IPS DF 6.9 (cell line): ENCODE results near the gene RXRG.
A peak's percentile ranks its signal among the peaks of the same experiment; 100 is the strongest.

Experiments
- DNase-seq: peaks from one replicate; pipeline ENCODE4 v3.0.0-alpha.2; 2013; ENCODE audit warnings: low read depth, low spot score
- H3K27ac ChIP-seq: one replicate; pipeline ENCODE4 v1.5.1; 2013; ENCODE audit warnings: low read length, control low read depth
- H3K27me3 ChIP-seq: 2 replicates; pipeline ENCODE4 v1.6.1; 2013; ENCODE audit warnings: mild to moderate bottlenecking, low read length; ENCODE audit not compliant: control insufficient read depth, insufficient read depth
- H3K36me3 ChIP-seq: 2 replicates; pipeline ENCODE4 v1.6.1; 2013; ENCODE audit warnings: low read length; ENCODE audit not compliant: control insufficient read depth, insufficient read depth
- H3K4me1 ChIP-seq: 2 replicates; pipeline ENCODE4 v1.6.1; 2013; ENCODE audit warnings: low read length; ENCODE audit not compliant: control insufficient read depth, insufficient read depth
- H3K4me3 ChIP-seq: 2 replicates; pipeline ENCODE4 v1.5.1; 2013; ENCODE audit warnings: mild to moderate bottlenecking, low read length
- H3K9me3 ChIP-seq: 2 replicates; pipeline ENCODE4 v1.6.1; 2013; ENCODE audit warnings: low read length, inconsistent platforms; ENCODE audit not compliant: control insufficient read depth, insufficient read depth
- WGBS: extraction: QIAGEN DNeasy Blood & Tissue Kit; methylation state at CpG from one replicate; pipeline ENCODE4 v1.1.7; 2013; ENCODE audit warnings: mixed read lengths, missing lambda C conversion rate; ENCODE audit not compliant: insufficient read length, insufficient coverage; 5-methylcytosine and 5-hydroxymethylcytosine counted together

The RXRG gene

GRCh38 chr1:165355139-165355976 is 89.6 kb downstream of the RXRG start:
- Histone ChIP-seq H3K27me3 (peaks cover 69% of the 10 kb centered on the region), H3K36me3 (no peaks in the 10 kb centered on the region), H3K4me3 (peak overlapping the region; percentile 48; the same call in 1 of the 2 replicates), H3K9me3 (no peaks in the 10 kb centered on the region), H3K4me1 (peaks cover 9% of the 10 kb centered on the region), H3K27ac (no peak overlapping the region)
- WGBS: no CpG with 5 or more reads among the region's 53 CpGs
- no peak for DNase-seq

GRCh38 chr1:165354739-165355138 is 90.2 kb downstream of the RXRG start:
- Histone ChIP-seq H3K9me3 (no peaks in the 10 kb centered on the region), H3K27ac (no peak overlapping the region), H3K4me1 (peaks cover 9% of the 10 kb centered on the region), H3K36me3 (no peaks in the 10 kb centered on the region), H3K27me3 (peaks cover 69% of the 10 kb centered on the region), H3K4me3 (peak overlapping the region; percentile 23; the same call in 1 of the 2 replicates)
- no peak for DNase-seq
- WGBS: no CpG with 5 or more reads among the region's 22 CpGs

GRCh38 chr1:165353731-165354671 is 90.9 kb downstream of the RXRG start:
- WGBS: no CpG with 5 or more reads among the region's 52 CpGs
- Histone ChIP-seq H3K36me3 (no peaks in the 10 kb centered on the region), H3K4me1 (peaks cover 9% of the 10 kb centered on the region), H3K27me3 (peaks cover 69% of the 10 kb centered on the region), H3K9me3 (no peaks in the 10 kb centered on the region), H3K27ac (no peak overlapping the region), H3K4me3 (peak overlapping the region; percentile 13; the same call in 1 of the 2 replicates)
- peak; percentile 13 for DNase-seq

- no CpG with 5 or more reads among the region's 59 CpGs for WGBS
- no peaks in the 10 kb centered on the region for H3K36me3 ChIP-seq
- peaks cover 9% of the 10 kb centered on the region for H3K4me1 ChIP-seq
- DNase-seq: peak; percentile 35
- no peaks in the 10 kb centered on the region for H3K9me3 ChIP-seq
- no peak overlapping the region for H3K27ac ChIP-seq
- H3K4me3 ChIP-seq: peak overlapping the region; percentile 3; the same call in 1 of the 2 replicates
- H3K27me3 ChIP-seq: peaks cover 62% of the 10 kb centered on the region
These were observed 92.3 kb downstream of the RXRG start for GRCh38 chr1:165352442-165353293.

GRCh38 chr1:165351863-165352441 is 93.0 kb downstream of the RXRG start:
- Histone ChIP-seq H3K4me3 (peak overlapping the region; percentile 3; the same call in 1 of the 2 replicates), H3K4me1 (peaks cover 9% of the 10 kb centered on the region), H3K27me3 (peaks cover 55% of the 10 kb centered on the region), H3K27ac (no peak overlapping the region), H3K9me3 (no peaks in the 10 kb centered on the region), H3K36me3 (no peaks in the 10 kb centered on the region)
- whole genome bisulfite sequencing: no CpG with 5 or more reads among the region's 20 CpGs
- DNase-seq: no peak
